RPMI7951 (cell line): Measurements from ENCODE around the gene APCDD1L. TPM values are rescaled to one million over a fixed set of nuclear protein-coding genes. Genes with fewer than 3 reads are reported as not detected.

Source experiments
- DNase-seq: peaks from one replicate; pipeline ENCODE4 v3.0.0-alpha.2; 2012; ENCODE audit warnings: low read depth
- total RNA-seq: library from RNA; depleted of rRNA; stranded (reverse); fragments of >200 nt; shearing (Covaris generic); gene quantifications from 2 replicates; pipeline ENCODE4 v1.2.3, GENCODE V29; 2014

Gene APCDD1L
- total RNA-seq, 1 experiment from 2014 or later = 122 TPM

DNA sequence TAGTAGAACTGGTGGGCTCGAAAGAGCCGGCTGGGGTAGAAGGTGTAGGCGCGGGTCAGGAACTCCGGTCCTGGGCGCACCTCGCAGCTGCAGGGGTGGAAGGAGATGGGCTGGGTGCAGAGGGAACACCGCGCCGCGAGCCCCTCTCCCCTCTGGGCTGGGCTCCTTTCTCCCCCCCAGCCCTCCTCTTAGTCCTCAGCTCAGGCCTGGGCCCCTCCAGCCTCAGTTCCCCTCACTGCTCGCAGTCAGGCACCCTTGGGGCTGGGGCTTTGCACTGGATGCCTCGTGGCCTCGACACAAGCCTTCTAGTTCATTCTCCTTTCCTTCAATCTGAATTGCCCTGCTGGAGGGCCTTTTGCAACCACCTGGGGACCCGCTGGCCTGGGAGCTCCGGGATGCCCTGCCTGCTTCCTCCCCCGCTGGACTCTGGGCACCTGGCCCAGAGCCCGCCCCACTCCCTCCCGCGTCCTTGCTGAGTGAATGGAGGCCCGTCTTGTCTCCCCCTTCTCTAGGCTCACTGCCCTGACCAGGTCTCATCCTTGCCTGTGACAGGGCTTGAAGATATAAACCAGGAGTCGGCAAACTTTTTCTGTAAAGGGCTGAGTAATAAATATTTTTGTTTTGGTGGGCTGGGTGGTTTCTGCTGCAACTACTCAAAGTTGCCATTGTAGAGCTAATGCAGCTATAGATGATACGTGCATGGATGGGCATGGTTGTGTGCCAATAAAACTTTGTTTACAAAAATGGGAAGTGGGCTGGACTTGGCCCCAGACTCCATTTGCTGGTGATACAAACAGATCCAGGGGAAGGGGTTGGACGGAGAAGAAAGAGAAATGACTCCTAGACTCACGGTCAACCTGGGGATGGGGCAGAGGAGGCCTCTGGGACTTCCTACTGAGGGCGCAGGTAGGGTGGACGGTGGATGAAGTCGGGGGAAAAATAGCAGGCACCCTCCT is 47.3 kb downstream of the APCDD1L start:
- DNase-seq = no peak

GRCh38 chr20:58466729-58467571 is 48.2 kb downstream of the APCDD1L start:
- DNase-seq = no peak

- no peak for DNase-seq
Measured at GRCh38 chr20:58466095-58466708, 49.0 kb downstream of the APCDD1L start.

- DNase-seq = no peak
Measured at GRCh38 chr20:58464838-58465237, 50.4 kb downstream of the APCDD1L start.

GRCh38 chr20:58463256-58463655 is 51.9 kb downstream of the APCDD1L start:
- DNase-seq = no peak

DNA sequence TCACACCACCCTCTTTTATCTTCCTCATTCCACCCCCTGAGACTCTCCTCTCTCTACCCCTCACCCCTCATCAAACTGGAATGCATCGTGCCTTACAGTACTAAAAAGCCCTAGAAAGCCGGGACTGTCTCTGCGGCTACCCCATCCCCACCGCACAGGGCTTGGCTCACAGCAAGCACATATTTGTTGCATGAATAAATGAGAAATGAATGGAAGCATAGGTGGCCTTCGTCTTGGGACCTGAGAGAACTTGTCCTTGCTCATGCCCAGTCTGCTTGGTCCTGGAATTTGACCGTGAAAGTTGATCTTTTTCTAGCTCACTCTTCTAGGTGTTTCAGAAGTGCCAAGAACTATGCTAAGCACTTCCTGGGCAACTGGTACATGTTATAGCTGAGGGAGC is 53.3 kb downstream of the APCDD1L start:
- no peak for DNase-seq

GRCh38 chr20:58461104-58461503 is 54.1 kb downstream of the APCDD1L start:
- no peak for DNase-seq

DNA sequence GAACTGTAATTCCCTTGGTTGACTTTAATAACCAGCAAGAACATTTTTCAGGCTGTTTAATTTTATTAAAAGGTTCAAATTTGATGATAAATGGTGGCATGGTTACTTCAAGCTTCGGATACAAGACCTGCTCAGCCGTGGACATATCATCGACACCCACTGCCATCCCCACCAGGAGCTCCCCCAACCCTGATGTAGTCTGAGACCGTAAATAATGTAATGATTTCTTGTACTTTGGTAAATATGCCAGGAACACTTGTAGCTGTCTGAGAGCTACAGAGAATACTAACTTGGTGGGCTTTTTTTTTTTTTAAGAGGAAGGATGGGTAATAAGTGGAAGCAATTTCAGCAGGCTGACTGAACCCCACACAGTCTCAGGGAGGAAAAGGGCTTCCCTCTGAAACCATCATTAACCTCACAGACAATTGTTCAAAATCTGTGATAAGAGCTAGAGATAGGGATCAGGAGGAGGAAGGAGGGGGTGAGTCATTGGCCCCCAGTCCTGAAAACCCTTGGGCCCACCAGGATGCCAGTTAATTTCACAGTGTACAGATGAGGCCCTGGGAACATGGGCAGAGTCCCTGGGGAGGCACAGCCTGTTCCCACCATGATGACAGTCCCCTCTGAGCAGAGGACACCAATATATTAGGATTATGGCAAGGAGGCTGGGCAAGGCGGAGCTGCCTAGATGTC is 56.0 kb downstream of the APCDD1L start:
- DNase-seq = peak; percentile 66

DNA sequence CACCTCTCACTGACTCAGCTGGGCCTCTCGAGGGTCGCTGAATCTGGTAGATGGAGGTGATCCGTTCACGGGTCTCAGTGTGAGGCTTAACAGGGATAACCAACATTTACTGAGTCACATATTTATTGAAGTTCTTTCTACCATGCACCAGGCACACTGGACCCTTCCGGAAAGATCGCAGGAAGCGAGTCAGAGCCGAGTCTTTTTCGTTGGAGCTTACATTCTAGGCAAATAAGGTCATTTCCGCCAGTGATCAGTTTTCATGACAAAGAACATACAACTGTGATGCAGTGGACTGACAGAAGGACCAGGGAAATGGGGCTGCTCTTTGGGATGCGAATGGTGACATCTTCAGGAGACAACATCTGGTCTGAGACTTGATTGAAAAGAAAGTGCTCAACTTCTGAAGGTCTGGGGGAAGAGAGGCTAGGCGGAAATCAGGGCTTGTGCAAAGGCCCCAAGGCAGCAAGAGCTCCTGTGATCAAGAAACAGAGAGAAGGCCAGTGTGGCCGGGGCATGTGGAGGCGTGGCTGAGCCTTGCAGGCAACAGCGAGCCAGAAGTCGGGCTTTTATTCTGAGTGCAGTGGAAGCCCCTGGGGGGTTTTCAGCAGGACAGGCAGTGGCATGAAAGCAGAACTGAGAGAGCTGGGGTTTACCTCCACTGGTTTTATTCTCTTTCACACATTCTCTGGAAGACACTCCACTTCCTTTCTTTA is 56.7 kb downstream of the APCDD1L start:
- peak; percentile 43 for DNase-seq

DNA sequence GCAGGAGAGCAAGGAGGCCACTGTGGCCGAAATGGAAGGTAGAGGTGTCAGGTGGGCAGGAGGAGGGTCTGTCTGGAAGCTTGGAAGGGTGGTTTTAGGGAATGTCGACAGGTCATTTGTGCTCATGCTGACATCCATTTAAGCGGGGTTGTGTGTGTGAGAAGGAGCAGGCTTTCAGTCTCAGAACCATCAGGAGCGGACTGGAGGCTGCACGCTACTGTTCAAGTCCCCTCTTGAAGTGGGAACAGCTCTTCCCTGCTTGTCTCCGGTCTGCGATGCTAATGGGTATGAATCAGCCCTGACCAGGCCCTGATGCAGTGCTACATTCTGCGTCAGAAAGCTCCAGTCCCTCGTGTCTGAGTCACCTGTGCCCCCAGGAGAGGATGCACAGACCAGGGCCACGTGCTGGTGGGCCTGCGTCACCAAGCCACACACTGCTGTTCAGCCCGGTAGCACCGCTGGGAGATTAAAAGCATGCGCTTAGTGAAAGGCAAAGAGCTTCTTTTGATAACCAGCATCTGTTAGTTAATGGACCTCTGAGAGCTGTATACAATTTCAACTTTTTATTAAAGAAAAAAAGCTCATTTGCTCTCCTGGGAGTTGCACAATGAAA is 58.0 kb downstream of the APCDD1L start:
- peak; percentile 95 for DNase-seq

DNA sequence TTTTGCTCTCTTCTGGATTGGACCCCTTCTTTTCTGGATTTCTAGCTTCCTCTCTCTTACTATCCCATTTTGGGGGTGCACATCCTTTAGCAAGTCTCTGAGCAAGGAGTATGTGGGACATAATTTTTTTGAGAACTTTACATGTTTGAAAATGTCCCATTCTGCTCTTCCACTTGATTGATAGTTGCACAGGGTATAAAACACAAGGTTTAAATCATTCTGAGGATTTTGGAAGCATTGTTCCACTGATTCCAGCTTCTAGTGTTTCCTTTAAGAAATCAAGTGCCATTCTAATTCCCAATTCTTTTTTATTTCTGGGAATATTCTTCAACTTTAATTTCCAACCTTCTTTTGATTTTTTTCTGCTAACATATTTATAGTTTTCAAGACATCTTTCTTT is 60.7 kb downstream of the APCDD1L start:
- no peak for DNase-seq

- no peak for DNase-seq
Measured at GRCh38 chr20:58453391-58453790, 61.8 kb downstream of the APCDD1L start.

DNA sequence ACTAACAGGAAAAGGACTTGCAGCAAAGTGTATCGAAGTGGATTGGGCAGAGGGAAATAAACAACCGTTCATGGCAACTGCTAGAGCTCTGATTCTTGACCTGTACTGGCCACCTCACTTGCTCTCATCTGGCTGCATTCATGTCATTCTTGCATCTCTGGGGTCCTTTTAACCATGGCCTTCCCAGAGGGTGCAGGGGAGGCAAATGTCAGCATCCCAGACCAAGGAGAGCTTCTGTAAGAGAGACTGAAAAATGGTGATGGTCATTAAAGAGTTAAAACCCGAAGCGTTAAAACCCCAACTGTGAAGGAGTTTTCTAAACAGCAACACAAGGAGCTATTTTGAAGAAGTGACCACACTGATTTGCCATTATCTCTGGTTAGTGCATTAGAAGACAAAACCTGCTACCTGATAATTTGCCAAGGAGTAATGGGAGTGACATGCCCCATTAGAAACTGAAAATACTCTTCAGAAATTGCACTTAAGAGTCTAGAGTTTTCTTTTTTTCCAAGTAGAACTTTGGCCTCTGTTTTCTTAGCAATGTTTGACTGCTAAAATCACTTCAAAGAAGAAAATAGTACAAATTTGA is 62.4 kb downstream of the APCDD1L start:
- no peak for DNase-seq

GRCh38 chr20:58450254-58450653 is 64.9 kb downstream of the APCDD1L start:
- DNase-seq = no peak

DNA sequence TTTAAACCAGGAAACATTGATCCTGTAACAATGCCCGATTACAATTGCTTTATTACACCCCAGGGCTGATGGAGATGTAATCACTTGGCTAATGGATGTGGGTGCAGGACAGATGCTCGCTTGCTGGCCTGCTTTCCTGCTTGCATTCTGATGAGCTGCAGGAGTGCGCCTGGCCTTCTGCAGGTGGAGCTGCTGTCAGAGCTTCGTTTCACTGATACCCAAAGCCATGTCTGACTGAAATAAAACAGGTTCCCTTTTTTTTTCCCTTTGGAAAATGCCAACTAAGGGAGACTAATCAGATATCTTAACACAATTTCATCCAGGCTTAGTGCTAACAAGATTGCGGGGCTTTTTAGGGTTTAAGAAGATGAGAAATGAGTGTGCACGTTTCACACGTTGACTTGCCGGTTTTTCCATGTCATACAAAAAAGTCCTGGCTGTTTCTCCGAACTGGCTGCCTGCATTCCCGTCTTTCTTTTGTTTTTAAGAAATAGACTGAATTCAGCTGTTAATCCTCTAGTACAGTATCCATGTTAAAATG is 65.4 kb downstream of the APCDD1L start:
- DNase-seq = no peak

DNA sequence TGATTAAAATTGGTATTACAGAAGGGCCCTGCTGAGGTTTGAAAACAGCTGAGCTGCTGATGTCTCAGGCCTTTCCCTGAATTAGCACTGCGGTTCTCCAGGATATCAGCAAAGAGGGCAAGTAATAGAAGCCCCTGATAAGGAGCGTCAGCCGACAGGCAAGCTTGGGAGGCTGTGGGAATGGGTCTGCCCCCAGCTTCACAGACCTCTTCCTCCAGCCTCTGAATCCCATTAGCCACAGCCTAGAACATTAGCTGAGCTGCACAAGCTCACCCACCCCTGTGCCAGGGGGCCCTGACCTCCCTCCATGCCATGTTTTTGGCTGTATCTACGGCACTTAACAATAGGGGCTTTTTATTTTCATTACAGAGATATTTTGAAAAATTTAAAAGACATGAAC is 66.2 kb downstream of the APCDD1L start:
- no peak for DNase-seq

- DNase-seq = peak; percentile 62
Measured at GRCh38 chr20:58447511-58448391, 67.4 kb downstream of the APCDD1L start.

DNA sequence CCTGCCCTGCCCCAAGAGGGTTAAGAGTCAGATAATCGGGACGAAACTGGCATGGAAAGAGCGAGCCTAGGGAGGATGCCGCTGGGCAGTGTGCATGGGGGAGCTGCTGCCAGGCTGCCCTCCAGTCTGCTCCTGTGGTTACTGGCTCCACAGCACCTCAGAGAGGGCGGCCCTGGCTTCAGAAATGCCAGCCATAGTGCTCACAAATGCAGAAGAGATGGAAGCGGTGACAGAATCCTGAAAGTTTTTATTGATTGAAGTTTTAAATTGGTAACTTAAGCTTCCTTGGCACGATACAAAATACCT is 68.3 kb downstream of the APCDD1L start:
- no peak for DNase-seq
